A673 (cell line): ENCODE data around the gene CHST4. TPM values are rescaled to one million over a fixed set of nuclear protein-coding genes. Genes with fewer than 3 reads are reported as not detected.

ENCODE experiments used
- BruUV-seq: library from RNA; stranded (reverse); fragments of 400-500 nt; replicated peaks from 2 replicates; lab custom pipeline; 2021; lab: Mats Ljungman, UMichigan
- CTCF ChIA-PET: fragments of 300-600 bp; sonication (Branson Sonifier 250); formaldehyde crosslinking; loops from one replicate; lab custom pipeline; 2022; ENCODE audit warnings: antibody characterized with exemption; lab: Charles Lee
- POLR2A ChIA-PET: fragments of 300-600 bp; sonication (Branson Sonifier 250); formaldehyde crosslinking; loops from one replicate; lab custom pipeline; 2022; ENCODE audit warnings: antibody characterized with exemption; ENCODE audit not compliant: low non-redundant PET; lab: Charles Lee
- DNase-seq: peaks from one replicate; pipeline ENCODE4 v3.0.0-alpha.2; 2015; ENCODE audit warnings: low spot score
- H3K27ac ChIP-seq: fragments of 200-600 bp; sonication (generic); 2 replicates; pipeline ENCODE4 v1.5.1; 2016; ENCODE audit warnings: mixed run types, low read depth, mild to moderate bottlenecking, mixed read lengths, antibody characterized with exemption, low read length; ENCODE audit not compliant: poor library complexity, severe bottlenecking
- H3K27me3 ChIP-seq: fragments of 200-600 bp; sonication (generic); replicated peaks from 2 replicates; pipeline ENCODE4 v1.6.1; 2017; ENCODE audit warnings: mixed run types, low read depth, mild to moderate bottlenecking, mixed read lengths, antibody characterized with exemption, low read length; ENCODE audit not compliant: insufficient read depth, poor library complexity
- H3K36me3 ChIP-seq: fragments of 200-600 bp; sonication (generic); 2 replicates; pipeline ENCODE4 v1.6.1; 2016; ENCODE audit warnings: mixed run types, mild to moderate bottlenecking, mixed read lengths, antibody characterized with exemption, low read length; ENCODE audit not compliant: insufficient read depth, poor library complexity, severe bottlenecking
- H3K4me1 ChIP-seq: fragments of 200-600 bp; sonication (generic); 2 replicates; pipeline ENCODE4 v1.6.1; 2017; ENCODE audit warnings: mixed run types, mild to moderate bottlenecking, mixed read lengths, antibody characterized with exemption, low read length; ENCODE audit not compliant: insufficient read depth, poor library complexity, severe bottlenecking
- H3K4me3 ChIP-seq: fragments of 200-600 bp; sonication (generic); 2 replicates; pipeline ENCODE4 v1.5.1; 2016; ENCODE audit warnings: low read depth, mixed run types, mild to moderate bottlenecking, mixed read lengths, low read length; ENCODE audit not compliant: poor library complexity, severe bottlenecking
- H3K9me3 ChIP-seq: fragments of 200-600 bp; sonication (generic); 2 replicates; pipeline ENCODE4 v1.6.1; 2016; ENCODE audit warnings: mixed run types, low read depth, mild to moderate bottlenecking, mixed read lengths, antibody characterized with exemption, low read length; ENCODE audit not compliant: poor library complexity, severe bottlenecking
- CTCF ChIP-seq: fragments of 300-800, 200-600 bp; sonication (generic); conservative IDR thresholded peaks from 2 replicates; pipeline ENCODE4 v1.5.1; 2017; ENCODE audit warnings: low read depth, mild to moderate bottlenecking, antibody characterized with exemption, low read length, moderate library complexity, mixed read lengths
- EZH2 ChIP-seq: fragments of 200-600 bp; sonication (generic); IDR thresholded peaks from 2 replicates; pipeline ENCODE4 v1.6.1; 2017; ENCODE audit warnings: borderline replicate concordance, low read depth, mild to moderate bottlenecking, mixed read lengths, antibody characterized with exemption, low read length; ENCODE audit not compliant: poor library complexity, severe bottlenecking
- intact Hi-C: fragments of 100-400 bp; cut with micrococcal nuclease; formaldehyde crosslinking; loops from one replicate; pipeline ENCODE4 v1.10.0; 2022; ENCODE audit not compliant: unreplicated experiment
- total RNA-seq: library from RNA; stranded (reverse); gene quantifications from 2 replicates; pipeline ENCODE4 v1.2.3, GENCODE V29; 2021

Gene CHST4
- total RNA-seq, 1 experiment from 2014 or later: not detected

GRCh38 chr16:71514476-71514875 is 11.8 kb upstream of the CHST4 start:
- no peak overlapping the region for H3K4me3 ChIP-seq
- intact Hi-C loops: no loop called here
- H3K9me3 ChIP-seq: no peaks in the 10 kb centered on the region
- H3K4me1 ChIP-seq: no peaks in the 10 kb centered on the region
- peaks cover 11% of the 10 kb centered on the region for H3K27me3 ChIP-seq
- BruUV-seq: no TSS peak
- H3K36me3 ChIP-seq: no peaks in the 10 kb centered on the region
- TF ChIP-seq CTCF (no peak), EZH2 (no peak)
- CTCF ChIA-PET: no interaction called here
- H3K27ac ChIP-seq: no peak overlapping the region
- POLR2A ChIA-PET: no interaction called here
- no peak for DNase-seq

- Histone ChIP-seq H3K9me3 (no peaks in the 10 kb centered on the region), H3K4me1 (no peaks in the 10 kb centered on the region), H3K27me3 (peaks cover 14% of the 10 kb centered on the region), H3K4me3 (no peak overlapping the region), H3K36me3 (no peaks in the 10 kb centered on the region), H3K27ac (no peak overlapping the region)
- intact Hi-C loops: no loop called here
- ChIA-PET POLR2A (no interaction called here), CTCF (no interaction called here)
- DNase-seq: no peak
- TF ChIP-seq CTCF: no peak
- no peak for TF ChIP-seq EZH2
- no TSS peak for BruUV-seq
These were observed 11.2 kb upstream of the CHST4 start for GRCh38 chr16:71515026-71515425.

- no peak overlapping the region for H3K4me3 ChIP-seq
- DNase-seq: no peak
- H3K27me3 ChIP-seq: peaks cover 57% of the 10 kb centered on the region
- no peaks in the 10 kb centered on the region for H3K4me1 ChIP-seq
- TF ChIP-seq CTCF (no peak), EZH2 (no peak)
- ChIA-PET POLR2A (no interaction called here), CTCF (interaction anchor here (0.5 kb wide), 1 partner anchor 72 kb away, joined by 4 read pairs; no protein-coding TSS in a partner anchor)
- intact Hi-C loops: no loop called here
- no peaks in the 10 kb centered on the region for H3K9me3 ChIP-seq
- no TSS peak for BruUV-seq
- no peak overlapping the region for H3K27ac ChIP-seq
- no peaks in the 10 kb centered on the region for H3K36me3 ChIP-seq
These were observed 5.7 kb upstream of the CHST4 start for GRCh38 chr16:71520550-71520949.
